Mesenchymal stem cell (in vitro differentiated cells and primary cell): Measurements from ENCODE around the gene MANF.

Experiments used
- DNase-seq: peaks from one replicate; pipeline ENCODE4 v3.0.0-alpha.2; 2013
- H2AFZ ChIP-seq: one replicate; pipeline ENCODE4 v1.6.1; 2013; ENCODE audit warnings: low read depth, mild to moderate bottlenecking, control low read depth, inconsistent platforms, low read length, moderate library complexity
- H2AK5ac ChIP-seq: 2 replicates; pipeline ENCODE4 v1.6.1; 2013; ENCODE audit warnings: low read length, moderate library complexity, mild to moderate bottlenecking, inconsistent platforms; ENCODE audit not compliant: severe bottlenecking
- H2BK120ac ChIP-seq: one replicate; pipeline ENCODE4 v1.6.1; 2013; ENCODE audit warnings: low read depth, mild to moderate bottlenecking, inconsistent platforms, low read length, moderate library complexity
- H2BK12ac ChIP-seq, 2 experiments: one replicate each; pipeline ENCODE4 v1.6.1; 2013; ENCODE audit warnings: inconsistent platforms in 2 of 2, low read length in 2 of 2, mild to moderate bottlenecking in 2 of 2, moderate library complexity in 2 of 2, control low read depth in 1 of 2
- H2BK15ac ChIP-seq: one replicate; pipeline ENCODE4 v1.6.1; 2013; ENCODE audit warnings: mild to moderate bottlenecking, low read depth, inconsistent platforms; ENCODE audit not compliant: poor library complexity, severe bottlenecking
- H2BK5ac ChIP-seq: 2 replicates; pipeline ENCODE4 v1.6.1; 2013; ENCODE audit warnings: low read depth, mild to moderate bottlenecking, low read length, control low read depth, inconsistent platforms; ENCODE audit not compliant: poor library complexity, severe bottlenecking
- H3K14ac ChIP-seq, 2 experiments: one replicate each; pipeline ENCODE4 v1.6.1; 2013; ENCODE audit warnings: inconsistent platforms in 2 of 2, low read length in 2 of 2, control low read depth in 1 of 2, mild to moderate bottlenecking in 1 of 2, moderate library complexity in 1 of 2
- H3K18ac ChIP-seq, 2 experiments: one replicate each; pipeline ENCODE4 v1.6.1; 2013; ENCODE audit warnings: inconsistent platforms in 2 of 2, low read length in 2 of 2, control low read depth in 1 of 2, low read depth in 1 of 2, mild to moderate bottlenecking in 1 of 2
- H3K23ac ChIP-seq, 2 experiments: one replicate each; pipeline ENCODE4 v1.6.1; 2013; ENCODE audit warnings: inconsistent platforms in 2 of 2, low read length in 2 of 2, mild to moderate bottlenecking in 2 of 2, moderate library complexity in 2 of 2, control low read depth in 1 of 2
- H3K27ac ChIP-seq: 2 replicates; pipeline ENCODE4 v1.5.1; 2013; ENCODE audit warnings: mild to moderate bottlenecking, moderate library complexity, low read length, control low read depth, inconsistent platforms; ENCODE audit not compliant: poor library complexity, severe bottlenecking
- H3K27me3 ChIP-seq, 2 experiments: 2 replicates each; pipeline versions ENCODE4 v1.6.1 to v1.7.0; 2013; ENCODE audit warnings: low read length in 2 of 2, mild to moderate bottlenecking in 2 of 2, moderate library complexity in 2 of 2, control low read depth in 1 of 2, inconsistent platforms in 1 of 2; ENCODE audit not compliant: control insufficient read depth in 1 of 2, insufficient read depth in 1 of 2
- H3K36me3 ChIP-seq, 2 experiments: 2 replicates each; pipeline versions ENCODE4 v1.6.1 to v1.7.0; 2013; ENCODE audit warnings: low read length in 2 of 2, control low read depth in 1 of 2, inconsistent platforms in 1 of 2, low read depth in 1 of 2, mild to moderate bottlenecking in 1 of 2; ENCODE audit not compliant: insufficient read depth in 2 of 2, control insufficient read depth in 1 of 2
- H3K4ac ChIP-seq, 2 experiments: one replicate each; pipeline ENCODE4 v1.6.1; 2013; ENCODE audit warnings: inconsistent platforms in 2 of 2, low read length in 2 of 2, mild to moderate bottlenecking in 2 of 2, moderate library complexity in 2 of 2, control low read depth in 1 of 2, low read depth in 1 of 2
- H3K4me1 ChIP-seq: 2 replicates; pipeline ENCODE4 v1.6.1; 2013; ENCODE audit warnings: low read depth, low read length, control low read depth; ENCODE audit not compliant: control insufficient read depth, insufficient read depth
- H3K4me2 ChIP-seq: 2 replicates; pipeline ENCODE4 v1.6.1; 2013; ENCODE audit warnings: low read length, mild to moderate bottlenecking, inconsistent platforms; ENCODE audit not compliant: poor library complexity, severe bottlenecking
- H3K4me3 ChIP-seq, 2 experiments: 2 replicates each; pipeline versions ENCODE4 v1.5.1 to v1.7.0; 2013; ENCODE audit warnings: low read length in 2 of 2, mild to moderate bottlenecking in 2 of 2, control low read depth in 1 of 2, low read depth in 1 of 2; ENCODE audit not compliant: insufficient read depth in 1 of 2
- H3K79me1 ChIP-seq: replicated peaks from 2 replicates; pipeline ENCODE4 v1.6.1; 2013; ENCODE audit warnings: mild to moderate bottlenecking, control low read depth, low read length, inconsistent platforms; ENCODE audit not compliant: poor library complexity, severe bottlenecking
- H3K9ac ChIP-seq: 2 replicates; pipeline ENCODE4 v1.7.0; 2013; ENCODE audit warnings: mild to moderate bottlenecking, low read length, moderate library complexity
- H3K9me3 ChIP-seq: 2 replicates; pipeline ENCODE4 v1.7.0; 2013; ENCODE audit warnings: mild to moderate bottlenecking, low read length; ENCODE audit not compliant: control insufficient read depth
- H4K8ac ChIP-seq: one replicate; pipeline ENCODE4 v1.6.1; 2013; ENCODE audit warnings: inconsistent platforms, mild to moderate bottlenecking, low read length, moderate library complexity
- H4K91ac ChIP-seq: one replicate; pipeline ENCODE4 v1.6.1; 2013; ENCODE audit warnings: mild to moderate bottlenecking, low read length, inconsistent platforms
- WGBS: methylation state at CpG from one replicate; pipeline ENCODE4 v1.1.7; 2013; ENCODE audit warnings: mixed read lengths; 5-methylcytosine and 5-hydroxymethylcytosine counted together

The MANF gene

GRCh38 chr3:51390246-51391074, 5.4 kb downstream of the MANF start:
- no peak overlapping the region for H3K18ac ChIP-seq
- H4K91ac ChIP-seq: no peak overlapping the region
- peaks cover 47% of the 10 kb centered on the region for H3K4me1 ChIP-seq
- peaks cover 60 to 68% of the 10 kb centered on the region in 2 experiments for H3K36me3 ChIP-seq
- H3K27me3 ChIP-seq: no peaks in the 10 kb centered on the region
- no peak overlapping the region for H2AK5ac ChIP-seq
- no peak overlapping the region for H2AFZ ChIP-seq
- H3K27ac ChIP-seq: peak overlapping the region; percentile 66
- peak overlapping the region; percentile 74 for H3K4me2 ChIP-seq
- H3K14ac ChIP-seq: peak overlapping the region in 1 of 2 experiments; percentile 57
- no peak overlapping the region for H2BK15ac ChIP-seq
- peak overlapping the region; percentile 67 for H4K8ac ChIP-seq
- no peak for DNase-seq
- peak overlapping the region in 1 of 2 experiments; percentile 35 for H2BK12ac ChIP-seq
- peak overlapping the region; percentile 24 to 42 for H3K4ac ChIP-seq
- peaks cover 5% of the 10 kb centered on the region for H3K79me1 ChIP-seq
- H2BK120ac ChIP-seq: no peak overlapping the region
- WGBS: 52% methylated on average over 29 of the region's 29 CpGs
- H3K23ac ChIP-seq: no peak overlapping the region
- H3K4me3 ChIP-seq: peak overlapping the region; percentile 39 to 81
- peak overlapping the region; percentile 82 for H3K9ac ChIP-seq
- H3K9me3 ChIP-seq: no peaks in the 10 kb centered on the region
- no peak overlapping the region for H2BK5ac ChIP-seq

- Histone ChIP-seq H3K36me3 (peaks cover 66 to 74% of the 10 kb centered on the region in 2 experiments), H4K8ac (peak within 1 kb of the TSS; percentile 92), H3K27ac (peak within 1 kb of the TSS; percentile 66), H3K4me3 (peak within 1 kb of the TSS; percentile 81 to 83), H3K27me3 (no peaks in the 10 kb centered on the region), H3K4ac (peak within 1 kb of the TSS; percentile 79 to 89), H2AFZ (peak within 1 kb of the TSS; percentile 39), H3K4me1 (peaks cover 50% of the 10 kb centered on the region), H4K91ac (peak within 1 kb of the TSS; percentile 82), H2BK12ac (peak within 1 kb of the TSS in 1 of 2 experiments; percentile 35), H3K4me2 (peak within 1 kb of the TSS; percentile 74), H3K23ac (peak within 1 kb of the TSS in 1 of 2 experiments; percentile 89), H2BK5ac (no peak within 1 kb of the TSS), H3K18ac (peak within 1 kb of the TSS; percentile 84 to 91), H3K9ac (peak within 1 kb of the TSS; percentile 88), H2BK120ac (peak within 1 kb of the TSS; percentile 89), H3K14ac (peak within 1 kb of the TSS in 1 of 2 experiments; percentile 96), H2AK5ac (peak within 1 kb of the TSS; percentile 49), H2BK15ac (no peak within 1 kb of the TSS), H3K79me1 (peaks cover 8% of the 10 kb centered on the region), H3K9me3 (no peaks in the 10 kb centered on the region)
- DNase-seq: peak; percentile 96
- 2% methylated on average over 22 of the region's 83 CpGs for WGBS
These were observed 6.0 kb downstream of the MANF start, which contains the start of gene RBM15B for GRCh38 chr3:51391075-51391565. Gene RBM15B, plus strand, starts transcription at chr3:51391285. Its CDS starts 115 bp downstream, at chr3:51391400.

GRCh38 chr3:51391566-51392354, 6.7 kb downstream of the MANF start:
- Histone ChIP-seq H3K4me3 (peak overlapping the region; percentile 81 to 83), H2BK15ac (no peak overlapping the region), H3K23ac (peak overlapping the region in 1 of 2 experiments; percentile 89), H3K4me2 (peak overlapping the region; percentile 62), H2AK5ac (peak overlapping the region; percentile 49), H2BK120ac (peak overlapping the region; percentile 89), H3K36me3 (peaks cover 73 to 77% of the 10 kb centered on the region in 2 experiments), H3K4ac (peak overlapping the region; percentile 79 to 89), H3K18ac (peak overlapping the region; percentile 84 to 91), H3K9me3 (no peaks in the 10 kb centered on the region), H3K27me3 (no peaks in the 10 kb centered on the region), H3K79me1 (peaks cover 12% of the 10 kb centered on the region), H2BK5ac (no peak overlapping the region), H2AFZ (peak overlapping the region; percentile 39), H3K14ac (peak overlapping the region in 1 of 2 experiments; percentile 96), H2BK12ac (no peak overlapping the region), H3K27ac (peak overlapping the region; percentile 43), H4K8ac (peak overlapping the region; percentile 87), H3K4me1 (peaks cover 50% of the 10 kb centered on the region), H4K91ac (peak overlapping the region; percentile 82), H3K9ac (peak overlapping the region; percentile 88)
- peak; percentile 54 for DNase-seq
- WGBS: 16% methylated on average over 81 of the region's 115 CpGs
